Nephron progenitor cell (in vitro differentiated cells): Measurements from ENCODE around the gene IGSF9B.

ENCODE experiments used
- DNase-seq: peaks from one replicate; pipeline ENCODE4 v3.0.0; 2021
- H3K27ac Mint-ChIP-seq: 2 replicates; pipeline ENCODE4 v1.8.0; 2021; ENCODE audit warnings: mild to moderate bottlenecking, moderate library complexity, mixed read lengths
- H3K27me3 Mint-ChIP-seq: 2 replicates; pipeline ENCODE4 v1.8.0; 2021; ENCODE audit warnings: mild to moderate bottlenecking, low read depth, mixed read lengths; ENCODE audit not compliant: poor library complexity
- H3K36me3 Mint-ChIP-seq: 2 replicates; pipeline ENCODE4 v1.8.0; 2021; ENCODE audit warnings: low read depth, mixed read lengths
- H3K4me1 Mint-ChIP-seq: 2 replicates; pipeline ENCODE4 v1.8.0; 2021; ENCODE audit warnings: mixed read lengths
- H3K4me3 Mint-ChIP-seq: 2 replicates; pipeline ENCODE4 v1.8.0; 2021; ENCODE audit warnings: mild to moderate bottlenecking, moderate library complexity, mixed read lengths
- H3K9me3 Mint-ChIP-seq: 2 replicates; pipeline ENCODE4 v1.8.0; 2021; ENCODE audit warnings: mild to moderate bottlenecking, moderate library complexity, mixed read lengths
- CTCF ChIP-seq: fragments of 200-600 bp; sonication (generic); IDR thresholded peaks from 2 replicates; pipeline ENCODE4 v1.5.0; 2021; ENCODE audit warnings: antibody characterized with exemption

Gene IGSF9B

GRCh38 chr11:133916784-133917440 is 39.9 kb downstream of the IGSF9B start:
- DNase-seq = no peak
- no peak overlapping the region for H3K27ac Mint-ChIP-seq
- H3K27me3 Mint-ChIP-seq = peaks cover 29% of the 10 kb centered on the region
- H3K4me3 Mint-ChIP-seq = no peak overlapping the region
- peaks cover 31% of the 10 kb centered on the region for H3K4me1 Mint-ChIP-seq
- H3K9me3 Mint-ChIP-seq = no peaks in the 10 kb centered on the region
- peaks cover 23% of the 10 kb centered on the region for H3K36me3 Mint-ChIP-seq
- TF ChIP-seq CTCF = no peak

GRCh38 chr11:133913761-133914160 is 43.0 kb downstream of the IGSF9B start:
- H3K27me3 Mint-ChIP-seq = peaks cover 29% of the 10 kb centered on the region
- no peak overlapping the region for H3K4me3 Mint-ChIP-seq
- TF ChIP-seq CTCF = no peak
- no peak for DNase-seq
- no peak overlapping the region for H3K27ac Mint-ChIP-seq
- H3K36me3 Mint-ChIP-seq = peaks cover 18% of the 10 kb centered on the region
- H3K9me3 Mint-ChIP-seq = no peaks in the 10 kb centered on the region
- peaks cover 29% of the 10 kb centered on the region for H3K4me1 Mint-ChIP-seq

- no peak for TF ChIP-seq CTCF
- Mint-ChIP-seq H3K27me3 (peaks cover 28% of the 10 kb centered on the region), H3K9me3 (no peaks in the 10 kb centered on the region), H3K36me3 (peaks cover 18% of the 10 kb centered on the region), H3K27ac (no peak overlapping the region), H3K4me1 (peaks cover 14% of the 10 kb centered on the region), H3K4me3 (no peak overlapping the region)
- no peak for DNase-seq
These were observed 45.6 kb downstream of the IGSF9B start for GRCh38 chr11:133911171-133911570.

GRCh38 chr11:133910101-133910500 is 46.7 kb downstream of the IGSF9B start:
- no peak for DNase-seq
- Mint-ChIP-seq H3K27me3 (peaks cover 19% of the 10 kb centered on the region), H3K36me3 (peaks cover 18% of the 10 kb centered on the region), H3K4me1 (peaks cover 22% of the 10 kb centered on the region), H3K9me3 (no peaks in the 10 kb centered on the region), H3K4me3 (no peak overlapping the region), H3K27ac (no peak overlapping the region)
- TF ChIP-seq CTCF = no peak

- Mint-ChIP-seq H3K27me3 (peaks cover 11% of the 10 kb centered on the region), H3K4me1 (peaks cover 22% of the 10 kb centered on the region), H3K27ac (no peak overlapping the region), H3K4me3 (no peak overlapping the region), H3K9me3 (no peaks in the 10 kb centered on the region), H3K36me3 (peaks cover 13% of the 10 kb centered on the region)
- TF ChIP-seq CTCF = no peak
- no peak for DNase-seq
These were observed 47.9 kb downstream of the IGSF9B start for GRCh38 chr11:133908827-133909226.

GRCh38 chr11:133907841-133908241 is 48.9 kb downstream of the IGSF9B start:
- DNase-seq = no peak
- no peak for TF ChIP-seq CTCF
- H3K36me3 Mint-ChIP-seq = peaks cover 13% of the 10 kb centered on the region
- peaks cover 5% of the 10 kb centered on the region for H3K27me3 Mint-ChIP-seq
- H3K4me3 Mint-ChIP-seq = no peak overlapping the region
- no peak overlapping the region for H3K27ac Mint-ChIP-seq
- no peaks in the 10 kb centered on the region for H3K9me3 Mint-ChIP-seq
- peaks cover 22% of the 10 kb centered on the region for H3K4me1 Mint-ChIP-seq
